ENCODE data around the gene MYO15B.

- TF ChIP-seq GATA3 (IDR thresholded peaks at IDR 0.05; ENCODE audit: low read depth, low read length) (no peak), GATA2 (IDR thresholded peaks at IDR 0.05; ENCODE audit: low read depth, low read length) (no peak)
Measured at GRCh38 chr17:75633486-75634375, 46.1 kb downstream of the MYO15B start.

Measured in SH-SY5Y (cell line).